HG03571 (cell line): Measurements from ENCODE around the gene CDC42BPA.

ENCODE experiments used
- ATAC-seq: cut with Tn5 transposase; IDR thresholded peaks from one replicate; pipeline ENCODE4 v1.9.1; 2021; ENCODE audit not compliant: unreplicated experiment

The CDC42BPA gene

DNA sequence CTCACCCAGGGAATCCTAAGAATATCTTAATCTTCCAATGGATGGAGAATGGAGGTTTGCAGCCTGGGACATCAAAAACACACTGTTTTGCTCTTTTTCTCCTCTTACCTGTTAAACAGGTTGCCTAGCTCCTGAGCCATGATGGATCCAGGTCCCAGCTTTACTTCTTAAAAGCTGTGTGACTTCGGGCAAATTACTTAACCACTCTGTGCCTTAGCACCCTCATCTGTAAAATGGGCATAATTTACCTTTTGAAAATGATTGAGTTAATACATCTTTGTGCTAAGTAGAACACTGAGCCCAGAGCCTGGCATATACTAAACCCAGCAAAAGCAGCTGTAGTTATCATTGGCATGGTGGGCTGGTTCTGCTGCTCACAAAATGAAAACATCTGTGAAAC lies 368.0 kb downstream of the CDC42BPA start:
- ATAC-seq: no peak

DNA sequence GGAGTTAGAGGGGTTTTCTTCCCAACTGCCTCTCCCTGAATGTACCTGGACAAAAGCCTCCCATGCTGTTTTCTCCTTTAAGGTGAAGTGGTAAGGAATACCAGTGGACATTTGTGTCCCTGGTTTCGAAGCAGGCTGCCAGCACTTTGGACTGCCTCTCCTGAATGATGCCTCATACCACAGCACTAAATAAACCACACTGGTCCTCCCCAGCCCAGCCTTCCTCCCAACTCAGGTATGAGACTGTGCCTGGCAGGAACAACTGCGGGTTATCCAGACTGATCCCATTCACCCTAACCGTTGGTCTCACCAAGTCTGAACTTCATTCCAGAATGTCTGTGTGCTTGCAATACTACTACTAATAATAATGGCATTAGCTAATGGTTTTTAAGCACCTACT lies 368.9 kb downstream of the CDC42BPA start:
- ATAC-seq: no peak

DNA sequence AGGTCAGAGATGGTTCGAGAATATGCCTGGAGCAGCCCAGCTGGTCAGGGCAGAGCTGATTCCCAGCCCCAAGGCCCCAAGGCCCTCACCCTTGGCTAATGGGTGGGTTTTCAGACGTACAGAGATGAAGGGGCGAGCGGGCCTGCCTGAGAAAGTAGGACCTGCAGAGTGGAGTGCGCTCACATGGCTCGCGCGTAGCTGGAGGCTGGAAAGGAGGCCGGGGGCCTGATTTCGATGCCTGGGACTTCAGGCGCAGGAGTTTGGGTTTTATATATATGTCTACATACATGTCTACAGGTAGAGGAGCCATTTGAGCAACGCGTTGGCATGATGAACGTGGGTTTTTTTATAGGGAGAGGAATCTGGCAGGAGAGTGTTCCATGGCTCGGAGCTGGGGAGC lies 369.3 kb downstream of the CDC42BPA start:
- ATAC-seq: no peak

DNA sequence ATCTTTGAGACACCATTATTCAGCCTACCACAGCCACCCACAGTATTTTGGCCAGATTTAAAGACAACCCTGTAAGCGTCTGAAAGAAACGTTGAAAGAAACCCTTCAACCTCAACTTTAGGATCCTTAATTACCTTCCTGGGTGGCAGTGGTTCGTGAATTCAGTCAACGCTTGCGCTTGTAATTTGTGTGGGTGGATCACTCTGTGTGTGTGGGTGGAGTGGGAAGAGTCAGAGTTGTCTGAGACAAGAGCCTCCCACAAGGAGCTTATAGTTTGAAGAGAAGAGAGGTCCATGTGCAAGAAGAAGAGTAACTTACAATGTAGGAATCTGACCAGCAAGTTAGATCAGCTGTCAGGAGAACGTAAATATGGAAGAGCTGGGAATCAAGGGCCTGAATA lies 369.8 kb downstream of the CDC42BPA start:
- no peak for ATAC-seq

DNA sequence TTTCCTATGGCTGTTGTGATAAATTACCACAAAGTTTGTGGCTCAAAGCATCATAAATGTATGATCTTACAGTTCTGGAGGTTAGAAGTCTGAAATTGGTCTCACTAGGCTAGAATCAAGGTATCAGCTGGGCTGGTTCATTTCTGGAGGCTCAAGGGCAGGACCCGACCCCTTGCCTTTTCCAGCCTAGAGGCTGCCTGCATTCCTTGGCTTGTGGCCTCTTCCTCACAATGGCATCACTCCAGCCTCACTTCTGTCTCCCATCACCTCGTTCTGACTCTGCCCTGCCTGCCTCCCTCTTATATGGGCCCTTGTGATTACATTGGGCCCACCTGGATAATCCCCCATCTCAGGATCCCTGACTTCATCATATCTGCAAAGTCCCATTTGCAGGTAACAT lies 370.2 kb downstream of the CDC42BPA start:
- ATAC-seq: no peak

DNA sequence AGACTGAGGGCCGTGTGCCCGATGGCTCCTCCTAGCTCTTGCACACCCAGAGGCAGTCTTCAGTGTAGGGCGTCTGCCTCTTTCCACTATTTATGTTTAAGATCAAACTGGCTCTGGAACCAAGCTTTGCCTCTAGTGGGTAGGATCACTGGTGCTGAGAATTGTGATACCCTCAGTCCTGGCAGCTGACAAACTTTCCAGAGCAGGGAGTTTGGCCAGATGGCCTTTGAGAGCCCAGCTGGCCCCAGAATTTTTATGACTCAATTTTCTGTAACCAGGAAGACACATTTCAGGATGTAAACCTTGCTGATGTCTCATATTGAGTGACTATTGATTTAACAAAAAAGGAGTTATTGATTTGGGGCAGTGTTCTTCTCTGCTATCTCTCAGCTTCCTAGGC lies 371.5 kb downstream of the CDC42BPA start:
- no peak for ATAC-seq

DNA sequence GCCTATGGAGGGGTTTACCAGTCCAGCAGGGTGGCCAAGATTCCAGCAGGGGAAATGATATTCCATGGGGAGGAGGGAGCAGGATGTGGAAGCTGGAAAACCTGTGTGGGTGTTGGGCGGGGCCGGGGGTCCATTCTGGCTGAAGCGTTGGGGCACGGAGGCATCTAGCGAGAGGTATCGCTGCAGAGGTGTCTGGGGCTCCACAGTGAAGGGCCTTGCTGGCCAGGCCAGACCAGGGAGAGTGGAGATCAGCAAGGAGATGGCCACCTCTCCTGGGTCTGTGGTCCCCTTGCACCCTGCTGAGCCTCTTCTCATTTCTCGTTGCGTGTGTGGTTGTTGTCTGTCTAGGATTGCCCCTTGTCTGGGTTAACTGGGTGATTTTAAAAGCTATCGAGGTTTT lies 372.0 kb downstream of the CDC42BPA start:
- no peak for ATAC-seq

DNA sequence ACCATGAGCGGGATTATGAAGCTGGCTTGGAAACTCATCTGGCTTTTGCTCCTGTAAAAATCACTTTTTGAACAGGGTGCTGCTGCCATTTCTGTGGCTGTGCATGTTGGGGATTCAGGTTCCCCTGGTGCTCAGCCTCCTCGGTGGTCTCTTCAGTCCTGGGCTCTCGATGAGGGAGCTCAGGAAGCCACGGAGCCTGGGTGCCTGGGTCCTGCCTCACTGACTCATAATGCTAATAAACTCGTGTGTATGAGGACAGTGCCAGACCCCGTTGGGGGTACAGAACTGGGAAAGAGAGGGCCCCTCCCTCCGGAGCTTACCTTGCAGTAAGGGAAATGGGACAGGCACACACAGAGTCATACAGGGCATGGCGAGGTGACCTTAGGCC lies 372.4 kb downstream of the CDC42BPA start:
- ATAC-seq: no peak

DNA sequence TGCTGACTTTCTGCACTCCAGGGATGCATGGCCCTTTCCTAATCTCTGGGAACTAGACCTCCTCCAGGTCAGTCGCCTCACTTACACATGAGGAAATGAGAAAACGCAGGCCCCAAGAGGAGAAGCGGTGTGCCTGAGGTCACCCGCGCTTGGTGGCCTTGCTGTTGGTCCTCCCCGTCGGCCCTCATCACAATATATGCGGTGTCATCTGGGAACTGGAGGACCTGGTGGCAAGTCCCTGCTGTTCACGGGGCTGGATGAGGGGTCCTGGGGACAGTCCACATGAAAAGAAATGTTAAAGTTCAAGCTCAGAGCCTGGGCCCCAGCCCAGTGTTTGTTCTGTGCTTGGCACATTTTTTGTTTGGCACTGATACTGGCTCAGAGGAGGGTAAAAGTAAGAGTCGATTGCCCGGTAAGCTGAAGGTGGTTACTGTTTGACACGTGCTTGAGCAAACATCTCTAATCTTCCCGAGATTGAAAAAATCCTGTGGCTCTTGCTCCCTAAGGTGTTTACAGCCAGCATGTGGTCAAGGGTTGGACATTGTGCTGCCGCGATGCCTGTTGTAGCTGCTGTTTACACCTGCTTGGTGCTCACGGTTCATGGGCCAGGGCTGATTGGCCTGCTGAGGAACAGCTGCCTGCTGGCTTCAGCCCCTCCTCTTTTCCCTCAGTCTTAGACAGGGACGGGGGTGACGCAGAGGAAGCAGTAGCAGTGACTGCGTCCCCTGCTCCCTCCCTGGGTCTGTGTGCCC lies 373.0 kb downstream of the CDC42BPA start:
- no peak for ATAC-seq

DNA sequence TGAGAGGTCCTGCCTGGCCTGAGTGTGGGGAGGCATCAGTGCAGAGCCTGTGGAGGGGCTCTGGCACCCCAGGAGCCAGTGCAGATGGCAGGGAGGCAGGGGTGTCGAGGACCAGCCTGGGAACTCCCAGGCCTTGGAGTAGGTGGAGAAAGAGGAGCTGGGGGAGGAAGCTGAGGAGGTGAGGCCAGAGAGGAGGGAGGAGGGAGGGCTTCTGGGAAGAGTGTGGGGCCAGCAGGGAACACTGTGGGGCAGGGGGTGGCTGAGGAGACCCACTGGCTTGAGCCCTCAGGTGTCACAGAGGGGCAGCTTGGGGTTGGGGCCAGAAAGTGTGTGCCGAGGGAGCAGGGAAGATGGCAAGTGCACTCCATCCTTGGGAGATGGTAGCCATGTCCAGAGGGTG lies 374.4 kb downstream of the CDC42BPA start:
- ATAC-seq: no peak

DNA sequence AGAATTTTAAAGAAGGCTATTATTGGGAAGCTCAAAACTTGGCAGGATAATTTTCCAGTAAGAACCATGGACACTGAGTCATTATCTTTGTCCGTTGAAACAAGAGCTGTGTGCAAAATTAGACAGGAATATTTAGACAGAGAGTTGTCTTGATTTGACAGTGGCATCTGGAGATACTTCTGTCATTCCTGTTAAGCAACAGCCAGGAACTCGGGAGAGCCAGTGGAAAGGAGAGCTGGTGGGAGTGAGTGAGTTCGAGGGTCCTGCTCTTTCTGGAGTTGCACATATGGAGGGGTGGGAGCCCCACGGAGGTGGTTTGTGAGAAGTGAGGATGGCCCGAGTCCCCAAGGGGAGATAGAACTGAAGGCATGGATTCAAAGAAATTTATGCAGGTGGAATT lies 375.1 kb downstream of the CDC42BPA start:
- ATAC-seq: no peak

DNA sequence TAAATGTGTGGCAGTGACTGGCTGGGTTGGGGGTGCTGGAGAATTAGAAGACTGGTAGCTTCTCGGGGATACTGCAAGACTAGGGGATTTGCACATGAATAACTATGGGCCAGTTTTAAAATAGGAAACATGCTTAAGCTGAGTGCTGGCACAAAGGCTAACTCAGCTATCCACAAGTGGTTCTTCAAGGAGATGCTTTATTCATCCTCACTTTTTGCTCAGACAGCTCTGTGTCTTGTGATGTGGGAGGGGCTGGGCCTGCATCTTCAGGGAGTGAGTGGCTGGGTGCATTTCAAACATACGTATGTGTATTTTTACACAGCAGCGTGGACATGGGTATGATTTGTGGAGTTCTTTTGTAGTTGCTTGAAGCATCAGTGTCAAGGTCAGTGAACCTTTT lies 375.9 kb downstream of the CDC42BPA start:
- ATAC-seq: no peak

DNA sequence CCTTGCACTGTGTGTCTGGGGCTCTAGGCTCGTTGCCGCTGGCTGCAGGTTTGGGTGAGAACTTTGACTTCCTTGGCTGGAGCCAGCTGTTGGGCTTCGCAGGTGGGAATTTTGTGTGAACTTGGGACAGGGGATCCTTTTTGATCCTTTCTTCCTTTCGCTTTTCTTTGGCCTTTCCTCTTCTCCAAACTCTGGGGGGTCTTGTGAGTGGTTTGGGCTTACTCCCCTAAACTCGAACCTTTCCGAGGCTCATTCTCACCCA lies 377.6 kb downstream of the CDC42BPA start:
- ATAC-seq: no peak

DNA sequence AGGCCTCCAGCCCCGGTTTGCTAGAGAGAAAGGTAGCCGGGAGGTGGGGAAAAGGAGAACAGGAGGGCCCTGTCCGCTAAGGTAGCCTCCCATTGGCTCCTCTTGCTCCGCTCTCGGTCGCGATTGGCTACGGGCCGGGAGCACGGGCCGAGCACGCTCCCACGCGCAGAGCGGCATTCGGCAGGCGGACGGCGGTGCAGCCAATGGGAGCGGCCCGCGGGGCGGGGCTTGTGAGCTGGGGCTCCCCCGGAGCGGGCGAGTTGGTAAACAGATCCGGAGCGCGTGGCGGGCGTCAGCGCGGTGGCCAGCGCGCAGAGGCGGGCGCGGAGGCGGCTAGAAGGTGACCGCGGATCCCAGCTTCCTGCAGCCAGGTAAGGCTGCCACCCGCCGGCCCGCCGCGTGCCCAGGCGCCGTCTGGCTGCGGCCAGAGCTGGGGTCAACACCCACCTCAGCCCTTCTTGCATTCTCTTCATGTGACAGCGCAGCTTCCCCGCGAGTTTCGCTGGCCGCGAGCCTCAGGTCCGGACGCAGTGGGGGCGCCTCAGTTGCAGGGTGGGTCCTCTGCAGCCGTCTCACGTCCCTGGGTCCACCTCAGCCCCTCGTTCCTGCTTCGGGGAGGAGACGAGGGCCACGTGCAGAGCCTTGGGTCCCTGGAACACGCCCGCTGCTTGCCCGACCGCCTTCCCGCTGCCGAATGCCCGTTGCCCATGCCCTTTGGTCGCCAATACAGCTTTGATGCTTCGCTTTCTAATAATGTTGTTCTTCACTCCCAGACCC lies 378.1 kb downstream of the CDC42BPA start, which contains the start of gene COQ8A:
TSS of gene COQ8A (plus strand) at position 266 of the 777 bp plus-strand sequence. CDS start 21,092 bp downstream, outside the sequence.
- ATAC-seq: peak; percentile 95
